ENCODE results near the gene KIF3A. TPM values are rescaled to one million over a fixed set of nuclear protein-coding genes. Genes with fewer than 3 reads are reported as not detected.
A peak's percentile ranks its signal among the peaks of the same experiment; 100 is the strongest.

The KIF3A gene
- total RNA-seq, 4 donors from 2014 or later = 4.9 to 7.7 (median 6.3) TPM

DNA sequence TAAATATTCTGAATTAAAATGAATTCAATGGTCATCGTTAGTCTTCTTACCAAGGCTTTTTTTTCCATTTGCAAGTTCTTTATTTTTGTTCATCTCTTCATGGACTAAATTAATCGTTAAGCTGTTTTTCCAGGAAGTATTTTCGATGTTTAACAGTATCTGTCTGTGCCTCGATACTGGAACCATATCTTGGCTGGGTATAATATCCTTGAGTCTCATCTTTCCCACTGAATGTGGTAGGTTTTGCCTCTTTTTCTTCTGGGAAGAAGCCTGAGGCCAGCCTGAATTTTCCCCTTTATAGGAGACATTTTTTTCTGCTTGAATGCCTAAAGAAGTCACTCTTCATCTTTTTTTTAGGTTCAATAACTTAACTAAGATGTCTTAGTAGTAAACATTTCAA lies 43.7 kb upstream of the KIF3A start:
- WGBS, 2 donors = 91 to 97% methylated on average over 4 of the region's 4 CpGs
- no peak overlapping the region for H3K4me3 ChIP-seq (ENCODE audit: low read depth, poor library complexity, severe bottlenecking)
- intact Hi-C loops (cut with DNase I; ENCODE audit: low total_unique reads) = no loop called here
- no peak for DNase-seq (ENCODE audit: low spot score in 2 of 2)
- TF ChIP-seq POLR2A (IDR thresholded peaks at IDR 0.05) = no peak
- no peak for TF ChIP-seq CTCF (IDR thresholded peaks at IDR 0.05)

DNA sequence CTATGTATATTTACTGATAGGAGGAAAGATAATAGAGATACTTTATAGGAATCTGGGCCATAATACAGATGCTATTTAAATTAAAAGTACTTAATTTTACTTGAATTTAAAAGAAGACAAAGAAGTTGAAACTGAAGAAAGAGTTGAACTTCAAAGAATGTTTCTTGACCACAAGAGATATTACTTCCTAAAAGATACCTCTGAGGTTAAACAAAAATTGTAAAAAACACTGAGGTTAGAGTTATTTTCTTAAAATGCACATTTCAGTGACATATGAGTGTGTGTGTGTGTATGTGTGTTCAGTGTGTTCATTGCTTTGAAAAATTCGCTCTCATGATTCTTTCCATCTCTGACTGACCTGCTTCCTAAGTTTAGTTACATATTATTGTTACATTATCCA lies 43.2 kb upstream of the KIF3A start:
- WGBS, 2 donors = 91 to 96% methylated on average over 1 of the region's 1 CpG
- no peak overlapping the region for H3K4me3 ChIP-seq (ENCODE audit: low read depth, poor library complexity, severe bottlenecking)
- intact Hi-C loops (cut with DNase I; ENCODE audit: low total_unique reads) = no loop called here
- TF ChIP-seq POLR2A (IDR thresholded peaks at IDR 0.05) (no peak), CTCF (IDR thresholded peaks at IDR 0.05) (no peak)
- no peak for DNase-seq (ENCODE audit: low spot score in 2 of 2)

DNA sequence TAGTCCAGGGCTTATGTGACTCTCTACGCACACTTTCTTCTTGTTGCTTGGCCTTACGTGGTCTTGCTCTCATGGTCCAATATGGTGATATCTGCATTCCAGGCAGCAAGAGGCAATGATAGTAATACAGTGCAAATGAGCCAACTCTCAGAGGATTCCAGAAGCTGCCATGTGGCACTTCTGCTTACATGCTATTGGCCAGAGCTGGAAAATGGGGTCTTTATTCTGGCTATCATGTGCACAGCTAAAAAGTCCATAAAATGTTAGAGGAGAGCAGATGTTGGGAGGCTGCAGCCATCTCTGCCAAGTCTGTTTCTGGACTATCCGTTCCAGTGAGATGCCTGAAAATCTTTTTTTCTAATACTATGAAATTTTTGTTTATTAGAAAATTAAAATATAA lies 42.6 kb upstream of the KIF3A start:
- 84 to 92% methylated on average over 3 of the region's 3 CpGs for WGBS, 2 donors
- intact Hi-C loops (cut with DNase I; ENCODE audit: low total_unique reads) = no loop called here
- DNase-seq (ENCODE audit: low spot score in 2 of 2) = peak in 1 of 2 donors; percentile 10
- H3K4me3 ChIP-seq (ENCODE audit: low read depth, poor library complexity, severe bottlenecking) = no peak overlapping the region
- TF ChIP-seq CTCF (IDR thresholded peaks at IDR 0.05) (no peak), POLR2A (IDR thresholded peaks at IDR 0.05) (no peak)

GRCh38 chr5:132778856-132779255 lies 41.5 kb upstream of the KIF3A start:
- WGBS, 2 donors = 73 to 81% methylated on average over 5 of the region's 5 CpGs

DNA sequence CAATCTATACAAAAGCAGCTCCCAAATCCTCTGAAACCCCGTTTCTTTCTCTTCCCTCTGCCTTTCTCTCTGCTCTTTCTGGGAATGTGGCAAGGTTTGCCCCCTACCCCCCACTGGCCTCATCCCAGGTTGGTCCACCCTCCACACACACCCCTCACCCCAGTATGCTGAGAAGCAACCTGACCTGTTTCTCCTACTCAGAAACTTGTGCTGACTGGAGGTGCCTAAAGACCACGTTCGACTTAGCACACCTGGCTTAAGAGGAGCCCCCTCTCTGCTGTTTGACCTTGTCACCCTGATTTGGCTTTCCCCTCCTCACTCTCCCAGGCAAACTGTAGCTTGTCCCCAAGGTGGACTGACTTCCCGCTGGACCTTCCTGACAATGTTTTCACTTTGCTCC lies 40.8 kb upstream of the KIF3A start:
- intact Hi-C loops (cut with DNase I; ENCODE audit: low total_unique reads) = no loop called here
- H3K4me3 ChIP-seq (ENCODE audit: low read depth, poor library complexity, severe bottlenecking) = no peak overlapping the region
- WGBS, 2 donors = 52 to 61% methylated on average over 4 of the region's 4 CpGs
- DNase-seq (ENCODE audit: low spot score in 2 of 2) = peak in 1 of 2 donors; percentile 76
- TF ChIP-seq CTCF (IDR thresholded peaks at IDR 0.05) (no peak), POLR2A (IDR thresholded peaks at IDR 0.05) (no peak)

More at GRCh38 chr5:132778856-132779255, 41.5 kb upstream of the KIF3A start:
- no peak for DNase-seq (ENCODE audit: low spot score in 2 of 2)
- intact Hi-C loops (cut with DNase I; ENCODE audit: low total_unique reads) = no loop called here
- no peak overlapping the region for H3K4me3 ChIP-seq (ENCODE audit: low read depth, poor library complexity, severe bottlenecking)
- TF ChIP-seq POLR2A (IDR thresholded peaks at IDR 0.05) = no peak
- no peak for TF ChIP-seq CTCF (IDR thresholded peaks at IDR 0.05)
